Activated CD4-positive, alpha-beta T cell treated with anti-CD3 and anti-CD28 coated beads for 36 hours (primary cell): ENCODE data around the gene RBM15. TPM values are rescaled to one million over a fixed set of nuclear protein-coding genes. Genes with fewer than 3 reads are reported as not detected.

Experiments used
- ATAC-seq: fragments of 200-7000 bp; cut with Tn5 transposase; one replicate; pipeline ENCODE4 v1.10.0; 2021; ENCODE audit warnings: mild to moderate bottlenecking, moderate library complexity
- CTCF ChIA-PET: fragments of 350-600 bp; sonication (Branson Sonifier 250); formaldehyde crosslinking; loops from one replicate; lab custom pipeline; 2021; ENCODE audit warnings: antibody characterized with exemption; lab: Charles Lee
- POLR2A ChIA-PET: fragments of 350-600 bp; sonication (Branson Sonifier 250); formaldehyde crosslinking; loops from one replicate; lab custom pipeline; 2021; ENCODE audit warnings: antibody characterized with exemption, inconsistent platforms; lab: Charles Lee
- DNase-seq: peaks from one replicate; pipeline ENCODE4 v3.0.0-alpha.2; 2020
- H3K27ac Mint-ChIP-seq: one replicate; pipeline ENCODE4 v1.8.0; 2021; ENCODE audit warnings: mixed read lengths
- H3K27me3 Mint-ChIP-seq: one replicate; pipeline ENCODE4 v1.8.0; 2021; ENCODE audit warnings: mixed read lengths
- H3K36me3 Mint-ChIP-seq: one replicate; pipeline ENCODE4 v1.8.0; 2021; ENCODE audit warnings: low read depth, mixed read lengths
- H3K4me1 Mint-ChIP-seq: one replicate; pipeline ENCODE4 v1.8.0; 2021; ENCODE audit warnings: mixed read lengths
- H3K4me3 Mint-ChIP-seq: one replicate; pipeline ENCODE4 v1.8.0; 2021; ENCODE audit warnings: mild to moderate bottlenecking, moderate library complexity, mixed read lengths
- H3K9me3 Mint-ChIP-seq: one replicate; pipeline ENCODE4 v1.8.0; 2021; ENCODE audit warnings: low read depth, mixed read lengths
- intact Hi-C, 2 experiments: fragments of 100-400 bp; cut with DNase I in 1 of 2; cut with micrococcal nuclease in 1 of 2; formaldehyde crosslinking; loops; one replicate each; pipeline versions ENCODE4 v1.14.2 to v1.15.1; 2022 to 2024; cut with DNase I, micrococcal nuclease
- total RNA-seq, 2 experiments: library from RNA; stranded (reverse); gene quantifications; one replicate each; pipeline ENCODE4 v1.2.3, GENCODE V29; 2021

The RBM15 gene
- total RNA-seq, 2 experiments from 2014 or later, result 60.7 to 63.2 TPM

DNA sequence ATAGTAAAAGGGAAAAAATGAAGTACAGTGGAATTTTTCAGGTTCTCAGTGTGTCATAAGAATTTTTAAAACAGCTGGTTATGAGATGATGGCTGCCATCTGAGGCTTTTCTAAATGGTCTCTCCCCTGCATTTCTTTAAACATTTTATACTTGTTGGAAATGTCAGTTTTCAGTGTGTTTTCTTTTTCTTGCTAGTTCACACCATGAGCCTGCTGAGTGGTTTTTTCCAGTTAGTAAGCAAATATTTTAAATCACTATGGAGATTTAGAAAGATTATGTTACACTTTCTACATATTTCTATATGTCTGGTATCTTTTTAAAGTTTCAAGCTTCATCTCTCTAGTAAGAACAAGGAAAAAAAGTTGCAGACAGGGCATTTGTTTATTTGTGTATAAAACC, 9.6 kb downstream of the RBM15 start:
- ChIA-PET POLR2A (interaction anchor here (0.8 to 4.2 kb wide), 2 partner anchors 10 to 286 kb away, joined by 4 to 26 read pairs; partner anchors contain the start of gene RBM15), CTCF (interaction anchor here (0.5 to 3.2 kb wide), 8 partner anchors 10 to 559 kb away, joined by 3 to 18 read pairs (median 4); partner anchors contain the start of gene RBM15)
- ATAC-seq, result peak; percentile 6
- intact Hi-C loops, result no loop called here
- peaks cover 57% of the 10 kb centered on the region for H3K36me3 Mint-ChIP-seq
- no peaks in the 10 kb centered on the region for H3K27me3 Mint-ChIP-seq
- H3K27ac Mint-ChIP-seq, result peak overlapping the region; percentile 4
- no peaks in the 10 kb centered on the region for H3K9me3 Mint-ChIP-seq
- DNase-seq, result no peak
- peaks cover 76% of the 10 kb centered on the region for H3K4me1 Mint-ChIP-seq
- peak overlapping the region; percentile 21 for H3K4me3 Mint-ChIP-seq

DNA sequence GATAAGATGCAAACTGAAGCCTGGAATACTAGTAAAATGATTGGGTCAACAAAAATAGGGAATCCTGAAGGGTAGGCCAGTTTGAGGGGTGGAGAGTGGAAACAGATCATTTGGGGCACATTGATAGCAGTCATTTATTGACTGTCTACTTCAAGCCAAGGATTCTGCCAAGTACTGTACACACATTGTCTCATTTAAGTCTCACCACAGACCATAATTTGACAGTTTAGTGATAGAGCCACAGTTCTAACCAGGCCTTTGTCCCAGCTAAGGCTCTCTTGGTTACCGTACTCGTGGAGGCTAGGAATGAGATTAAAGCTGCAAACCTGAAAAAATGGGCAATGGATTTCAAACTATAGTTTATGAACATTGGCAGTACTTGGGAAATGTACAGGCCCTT, 11.2 kb downstream of the RBM15 start:
- intact Hi-C loops, result no loop called here
- DNase-seq, result no peak
- H3K27me3 Mint-ChIP-seq, result no peaks in the 10 kb centered on the region
- H3K36me3 Mint-ChIP-seq, result peaks cover 47% of the 10 kb centered on the region
- no peaks in the 10 kb centered on the region for H3K9me3 Mint-ChIP-seq
- ChIA-PET POLR2A (interaction anchor here (1.6 to 4.2 kb wide), 2 partner anchors 9 to 12 kb away, joined by 4 to 26 read pairs; partner anchors contain the start of gene RBM15), CTCF (interaction anchor here (0.7 to 3.2 kb wide), 3 partner anchors 12 to 149 kb away, joined by 4 to 18 read pairs (median 4); partner anchors contain the start of gene RBM15)
- H3K27ac Mint-ChIP-seq, result peak overlapping the region; percentile 16
- ATAC-seq, result peak; percentile 30
- peaks cover 69% of the 10 kb centered on the region for H3K4me1 Mint-ChIP-seq
- H3K4me3 Mint-ChIP-seq, result peak overlapping the region; percentile 2

DNA sequence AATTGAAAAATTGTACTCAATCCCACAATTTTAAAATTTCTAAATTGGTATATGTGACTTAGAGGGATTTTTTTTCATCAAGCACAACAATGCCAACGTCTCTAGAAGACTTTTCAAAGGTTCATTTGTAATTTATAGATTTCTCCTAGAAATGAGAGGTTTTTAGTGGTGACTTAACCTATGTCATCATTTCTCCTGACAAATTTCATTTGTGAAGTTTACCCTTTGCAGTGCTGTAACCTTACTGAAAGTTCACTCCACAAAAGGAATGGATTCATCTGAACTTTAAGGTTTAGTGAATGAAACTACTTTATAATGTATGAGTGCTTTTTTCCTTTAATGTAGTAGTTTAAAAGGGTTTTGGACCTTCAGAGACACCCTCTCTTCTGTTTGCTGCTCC, 16.1 kb downstream of the RBM15 start:
- H3K9me3 Mint-ChIP-seq, result no peaks in the 10 kb centered on the region
- intact Hi-C loops, result no loop called here
- DNase-seq, result no peak
- H3K4me3 Mint-ChIP-seq, result no peak overlapping the region
- CTCF ChIA-PET, result no interaction called here
- peaks cover 21% of the 10 kb centered on the region for H3K36me3 Mint-ChIP-seq
- H3K27me3 Mint-ChIP-seq, result no peaks in the 10 kb centered on the region
- H3K27ac Mint-ChIP-seq, result no peak overlapping the region
- H3K4me1 Mint-ChIP-seq, result peaks cover 33% of the 10 kb centered on the region
- POLR2A ChIA-PET, result no interaction called here
- ATAC-seq, result no peak

DNA sequence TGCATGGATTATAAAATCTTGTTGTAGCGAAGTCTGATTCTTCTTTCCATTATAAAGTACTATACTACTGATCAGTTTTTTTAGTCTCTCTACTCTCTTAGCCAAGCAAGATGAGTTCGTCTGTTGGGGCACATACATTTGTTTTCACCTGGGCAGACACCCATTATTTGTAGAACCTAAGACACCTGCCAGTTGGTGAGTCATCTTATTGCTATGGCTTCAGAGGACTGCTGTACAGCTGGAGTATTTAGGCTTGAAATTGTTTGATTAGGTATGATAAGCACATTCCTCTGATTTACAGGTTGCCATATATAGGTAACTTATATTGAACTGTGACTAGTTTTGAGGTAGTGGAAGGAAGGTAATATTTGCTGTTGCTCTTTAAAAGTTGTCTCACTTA, 17.2 kb downstream of the RBM15 start:
- H3K4me3 Mint-ChIP-seq, result no peak overlapping the region
- DNase-seq, result no peak
- no peaks in the 10 kb centered on the region for H3K9me3 Mint-ChIP-seq
- ATAC-seq, result no peak
- H3K4me1 Mint-ChIP-seq, result peaks cover 25% of the 10 kb centered on the region
- ChIA-PET POLR2A (no interaction called here), CTCF (interaction anchor here (0.6 to 1.0 kb wide), 3 partner anchors 11 to 149 kb away, joined by 3 to 4 read pairs (median 3); no protein-coding TSS in a partner anchor)
- intact Hi-C loops, result no loop called here
- no peaks in the 10 kb centered on the region for H3K27me3 Mint-ChIP-seq
- H3K36me3 Mint-ChIP-seq, result peaks cover 24% of the 10 kb centered on the region
- peak overlapping the region; percentile 29 for H3K27ac Mint-ChIP-seq

DNA sequence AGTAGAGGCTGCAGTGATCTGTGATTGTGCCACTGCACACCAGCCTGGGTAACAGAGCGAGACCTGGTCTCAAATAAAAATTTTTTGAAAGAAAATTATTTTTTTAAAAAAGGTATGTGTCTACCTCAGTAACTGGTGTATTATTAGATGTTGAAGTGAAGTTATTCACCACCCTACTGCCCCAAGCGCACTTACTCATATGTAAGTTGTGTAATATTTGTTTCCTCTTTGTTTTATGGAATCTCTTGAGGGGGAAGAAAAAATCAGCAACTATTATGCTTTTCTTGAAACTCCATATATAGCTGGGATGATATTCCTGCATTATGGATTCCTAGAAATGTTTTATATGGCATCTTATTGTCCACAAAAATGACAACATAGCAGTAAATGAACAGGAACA, 21.3 kb downstream of the RBM15 start:
- Mint-ChIP-seq H3K9me3 (no peaks in the 10 kb centered on the region), H3K36me3 (peaks cover 30% of the 10 kb centered on the region), H3K4me3 (no peak overlapping the region), H3K27ac (no peak overlapping the region), H3K4me1 (peaks cover 10% of the 10 kb centered on the region), H3K27me3 (no peaks in the 10 kb centered on the region)
- POLR2A ChIA-PET, result no interaction called here
- ATAC-seq, result no peak
- no peak for DNase-seq
- CTCF ChIA-PET, result interaction anchor here (1.2 to 1.3 kb wide), 2 partner anchors 11 to 153 kb away, joined by 3 to 6 read pairs; no protein-coding TSS in a partner anchor
- intact Hi-C loops, result no loop called here

DNA sequence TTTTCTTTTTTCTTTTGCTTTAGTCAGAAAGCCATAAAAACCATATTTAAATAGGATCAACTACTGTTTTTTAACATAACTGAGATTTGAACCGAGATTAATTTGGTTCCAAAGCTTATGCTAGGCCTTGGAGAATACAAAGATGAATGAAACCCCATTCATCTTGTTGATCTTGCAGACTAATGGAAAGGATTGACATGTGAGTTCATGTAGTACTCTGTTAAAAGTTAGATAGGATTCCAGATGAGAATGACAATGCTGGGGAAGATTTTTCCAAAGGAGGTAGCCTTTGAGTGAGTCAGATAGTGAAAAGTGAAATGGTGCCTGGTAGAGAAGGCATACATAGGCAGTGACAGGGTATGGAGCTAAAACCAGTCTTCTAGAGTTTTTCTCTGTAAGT, 22.7 kb downstream of the RBM15 start:
- ATAC-seq (no peak), DNase-seq (no peak)
- no peaks in the 10 kb centered on the region for H3K27me3 Mint-ChIP-seq
- H3K4me3 Mint-ChIP-seq, result no peak overlapping the region
- ChIA-PET POLR2A (no interaction called here), CTCF (interaction anchor here (0.7 to 1.4 kb wide), 3 partner anchors 8 to 153 kb away, joined by 3 read pairs; no protein-coding TSS in a partner anchor)
- H3K27ac Mint-ChIP-seq, result no peak overlapping the region
- H3K9me3 Mint-ChIP-seq, result no peaks in the 10 kb centered on the region
- H3K36me3 Mint-ChIP-seq, result peaks cover 24% of the 10 kb centered on the region
- no peaks in the 10 kb centered on the region for H3K4me1 Mint-ChIP-seq
- intact Hi-C loops, result no loop called here

DNA sequence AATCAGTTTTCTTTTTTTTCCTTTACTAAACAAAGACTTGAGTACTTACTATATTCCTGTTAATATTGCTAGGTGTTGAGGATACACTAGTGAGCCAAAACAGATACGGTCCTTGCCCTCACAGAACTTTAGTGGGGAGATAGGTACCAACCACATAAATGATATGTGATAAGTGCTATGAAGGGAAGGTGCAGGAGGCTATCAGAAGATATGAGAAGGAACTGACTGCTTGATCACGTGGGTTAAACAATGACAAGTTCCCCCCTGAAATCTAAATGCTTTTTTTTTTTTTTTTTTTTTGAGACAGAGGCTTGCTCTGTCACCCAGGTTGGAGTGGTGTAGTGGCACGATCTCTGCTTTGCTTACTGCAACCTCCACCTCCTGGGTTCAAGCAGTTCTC, 25.0 kb downstream of the RBM15 start:
- Mint-ChIP-seq H3K9me3 (no peaks in the 10 kb centered on the region), H3K27ac (no peak overlapping the region), H3K36me3 (peaks cover 20% of the 10 kb centered on the region), H3K27me3 (no peaks in the 10 kb centered on the region), H3K4me1 (no peaks in the 10 kb centered on the region), H3K4me3 (no peak overlapping the region)
- POLR2A ChIA-PET, result no interaction called here
- DNase-seq (no peak), ATAC-seq (no peak)
- intact Hi-C loops, result no loop called here
- CTCF ChIA-PET, result no interaction called here

DNA sequence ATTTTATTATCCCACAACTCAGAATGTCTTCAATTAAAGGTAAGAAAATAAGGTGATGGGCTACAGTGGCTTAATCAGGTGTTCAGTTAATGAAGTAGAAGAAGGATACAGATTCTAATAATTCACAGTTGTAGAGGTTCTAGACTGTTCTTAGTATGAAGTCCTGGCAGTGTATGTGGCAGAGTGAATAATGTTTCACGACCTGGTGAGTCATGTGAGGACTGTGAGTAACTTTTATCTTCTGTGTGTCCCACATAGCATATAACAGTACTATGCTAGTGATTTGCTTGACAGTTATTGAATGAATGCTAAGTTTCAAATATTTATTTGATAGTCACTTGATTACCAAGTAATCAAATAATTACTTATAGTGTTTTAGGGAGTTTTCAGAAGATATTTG, 31.6 kb downstream of the RBM15 start:
- Mint-ChIP-seq H3K4me3 (no peak overlapping the region), H3K27ac (no peak overlapping the region), H3K27me3 (no peaks in the 10 kb centered on the region), H3K36me3 (peaks cover 15% of the 10 kb centered on the region), H3K9me3 (no peaks in the 10 kb centered on the region), H3K4me1 (peaks cover 16% of the 10 kb centered on the region)
- DNase-seq (peak; percentile 28), ATAC-seq (peak; percentile 100)
- ChIA-PET POLR2A (no interaction called here), CTCF (interaction anchor here (0.6 to 1.4 kb wide), 3 partner anchors 10 to 1622 kb away, joined by 3 to 5 read pairs (median 3); no protein-coding TSS in a partner anchor)
- intact Hi-C loops, result no loop called here

DNA sequence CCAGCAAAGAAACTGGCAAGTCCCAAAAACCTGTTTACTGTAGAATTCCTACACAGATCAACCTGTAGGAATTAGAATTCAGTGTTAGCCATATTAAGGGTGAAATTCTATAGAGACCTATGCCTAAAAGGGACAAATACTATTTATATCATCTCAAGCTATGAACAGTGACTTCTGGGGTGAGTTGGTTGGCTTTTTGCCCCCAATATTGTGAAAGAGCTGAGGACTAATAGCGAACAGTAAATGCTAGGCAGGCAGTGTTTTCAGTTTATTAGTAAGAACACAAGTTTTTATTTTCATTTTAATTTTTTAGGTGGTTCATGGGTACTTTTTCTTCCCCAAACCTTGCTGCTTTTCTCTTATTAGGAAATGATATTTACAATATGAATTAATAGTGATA, 36.3 kb downstream of the RBM15 start:
- CTCF ChIA-PET, result interaction anchor here (0.5 kb wide), 1 partner anchor 38 kb away, joined by 3 read pairs; no protein-coding TSS in a partner anchor
- DNase-seq, result no peak
- Mint-ChIP-seq H3K27me3 (no peaks in the 10 kb centered on the region), H3K36me3 (peaks cover 29% of the 10 kb centered on the region), H3K9me3 (no peaks in the 10 kb centered on the region), H3K27ac (no peak overlapping the region), H3K4me3 (no peak overlapping the region), H3K4me1 (peaks cover 9% of the 10 kb centered on the region)
- POLR2A ChIA-PET, result no interaction called here
- intact Hi-C loops, result no loop called here
- no peak for ATAC-seq

DNA sequence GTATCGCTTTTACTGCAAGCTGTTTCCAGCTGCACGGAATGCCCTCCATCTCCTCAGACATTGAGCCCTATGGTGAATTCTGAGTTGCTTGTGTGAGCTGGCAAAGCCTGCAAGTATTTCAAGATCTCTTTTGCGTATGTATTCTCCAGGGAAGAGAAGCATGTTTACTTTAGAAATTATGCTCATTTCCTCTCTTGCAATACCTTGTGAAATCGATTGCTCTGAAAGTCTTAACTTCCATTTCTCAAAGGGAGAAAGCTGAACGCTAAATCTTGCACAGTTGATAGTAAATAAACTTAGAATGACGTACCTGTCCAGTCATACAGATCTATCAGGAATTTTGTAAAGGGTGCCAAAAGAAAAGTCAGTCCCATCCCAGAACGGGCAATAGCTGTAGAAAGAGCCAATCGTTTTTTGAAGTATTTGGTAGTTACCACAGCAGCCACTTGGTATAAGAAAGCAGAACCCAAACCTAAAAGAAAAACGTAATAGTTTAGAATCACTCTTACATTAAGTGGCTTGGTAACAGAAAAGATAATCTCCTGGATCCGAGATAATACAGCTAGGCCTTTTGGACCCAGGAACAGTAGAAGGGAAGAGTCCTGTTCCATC, 41.6 kb downstream of the RBM15 start:
- Mint-ChIP-seq H3K9me3 (no peaks in the 10 kb centered on the region), H3K27ac (no peak overlapping the region), H3K27me3 (no peaks in the 10 kb centered on the region), H3K4me3 (no peak overlapping the region), H3K36me3 (peaks cover 32% of the 10 kb centered on the region), H3K4me1 (peaks cover 15% of the 10 kb centered on the region)
- CTCF ChIA-PET, result interaction anchor here (1.1 kb wide), 1 partner anchor 173 kb away, joined by 4 read pairs; no protein-coding TSS in a partner anchor
- intact Hi-C loops, result no loop called here
- POLR2A ChIA-PET, result no interaction called here
- DNase-seq (no peak), ATAC-seq (no peak)

DNA sequence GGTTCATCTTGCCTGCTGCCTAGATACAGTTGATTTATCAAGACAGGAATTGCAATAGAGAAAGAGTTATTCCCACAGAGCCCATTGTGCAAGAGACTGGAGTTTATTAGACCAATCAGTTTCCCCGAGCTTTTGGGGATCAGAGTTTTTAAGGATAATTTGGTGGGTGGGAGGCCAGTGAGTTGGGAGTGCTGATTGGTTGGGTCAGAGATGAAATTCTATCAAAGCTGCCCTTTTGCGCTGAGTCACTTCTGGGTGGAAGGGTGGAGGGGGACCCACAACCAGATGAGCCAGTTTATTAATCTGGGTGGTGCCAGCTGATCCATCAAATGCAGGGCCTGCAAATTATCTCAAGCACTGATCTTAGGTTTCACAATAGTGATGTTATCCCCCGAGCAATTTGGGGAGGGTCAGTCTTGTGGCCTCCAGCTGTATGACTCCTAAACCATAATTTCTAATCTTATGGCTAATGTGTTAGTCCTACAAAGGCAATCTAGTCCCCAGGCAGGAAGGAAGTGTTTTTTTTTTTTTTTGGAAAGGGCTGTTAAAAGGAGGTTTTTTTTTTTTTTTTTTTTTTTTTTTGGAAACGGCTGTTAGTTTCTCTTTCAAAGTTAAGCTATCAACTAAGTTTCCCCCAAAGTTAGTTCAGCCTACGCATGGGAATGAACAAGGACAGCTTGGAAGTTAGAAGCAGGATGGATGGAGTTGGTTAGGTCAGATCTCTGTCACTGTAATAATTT, 44.2 kb downstream of the RBM15 start:
- Mint-ChIP-seq H3K27me3 (no peaks in the 10 kb centered on the region), H3K4me1 (peaks cover 21% of the 10 kb centered on the region), H3K36me3 (peaks cover 20% of the 10 kb centered on the region), H3K4me3 (no peak overlapping the region), H3K9me3 (no peaks in the 10 kb centered on the region), H3K27ac (peak overlapping the region; percentile 73)
- DNase-seq, result no peak
- ChIA-PET POLR2A (interaction anchor here (0.7 kb wide), 1 partner anchor 9 kb away, joined by 3 read pairs; no protein-coding TSS in a partner anchor), CTCF (interaction anchor here (0.5 to 1.7 kb wide), 7 partner anchors 35 to 253 kb away, joined by 3 to 6 read pairs (median 3); no protein-coding TSS in a partner anchor)
- no peak for ATAC-seq
- intact Hi-C loops, result no loop called here
